ENCODE results near the gene RTN4R. TPM values are rescaled to one million over a fixed set of nuclear protein-coding genes. Genes with fewer than 3 reads are reported as not detected.

The RTN4R gene
- total and polyA plus RNA-seq, 9 of the 15 experiments (the other 6 are each of a cell fraction or from before 2014, with no cell fraction given) = 0.04 to 2.8 (median 1.4) TPM; not detected in 3

GRCh38 chr22:20298803-20299745, 31.0 kb upstream of the RTN4R start (continued):
- TF ChIP-seq POLR2AphosphoS5 (IDR thresholded peaks at IDR 0.05; ENCODE audit: control insufficient read depth, insufficient read depth, low read depth, low read length) (no peak), DEAF1 (CRISPR knock-in tag; IDR thresholded peaks at IDR 0.05) (no peak), ZNF408 (CRISPR knock-in tag; IDR thresholded peaks at IDR 0.05; ENCODE audit: low read depth) (no peak), ZNF444 (CRISPR knock-in tag; IDR thresholded peaks at IDR 0.05) (no peak), ZNF780A (CRISPR knock-in tag; IDR thresholded peaks at IDR 0.05) (no peak), EP400 (IDR thresholded peaks at IDR 0.05) (no peak), DDX20 (tag; IDR thresholded peaks at IDR 0.05; ENCODE audit: low read depth) (no peak), ARHGAP35 (IDR thresholded peaks at IDR 0.05; ENCODE audit: partially characterized antibody) (no peak), HDAC3 (IDR thresholded peaks at IDR 0.05; ENCODE audit: borderline replicate concordance, partially characterized antibody) (no peak), ZBTB11 (CRISPR knock-in tag; IDR thresholded peaks at IDR 0.05) (peak in 1 of 3 experiments; percentile 21; a peak in 2 of 6 replicates), SAFB2 (IDR thresholded peaks at IDR 0.05; ENCODE audit: borderline replicate concordance, low read depth, low read length, severe bottlenecking) (no peak), MLX (CRISPR knock-in tag; conservative IDR thresholded peaks at IDR 0.05) (peak in 1 of 2 experiments; percentile 56; a peak in 2 of 4 replicates), KLF13 (tag; IDR thresholded peaks at IDR 0.05; ENCODE audit: borderline replicate concordance, low read depth) (peak; percentile 46; the same call in 1 of the 2 replicates), ARID3B (CRISPR knock-in tag; IDR thresholded peaks at IDR 0.05; ENCODE audit: borderline replicate concordance) (peak; percentile 87; the same call in 1 of the 2 replicates), CSDE1 (IDR thresholded peaks at IDR 0.05) (no peak)

Data from K562 (cell line).